ENCODE results near the gene SCYGR7. TPM values are rescaled to one million over a fixed set of nuclear protein-coding genes. Genes with fewer than 3 reads are reported as not detected.
A peak's percentile ranks its signal among the peaks of the same experiment; 100 is the strongest.
"Not testable (repeated sequence)": the region's sequence is repeated elsewhere in the genome, so short reads cannot be mapped to it uniquely, and the experiment has no call there.

SCYGR7 gene
- total and polyA plus RNA-seq, 2 donors (not counting 1 experiment from before 2014, with no cell fraction given) = not detected

GRCh38 chr2:227745594-227745993 is 17.5 kb downstream of the SCYGR7 start, which contains the start of gene SCYGR8:
Gene SCYGR8 (plus strand): TSS chr2:227745894. CDS start chr2:227745894, 0 bp downstream.
- Histone ChIP-seq H3K36me3 (ENCODE audit: control insufficient read depth, insufficient read depth, low read length) (no peaks in the 10 kb centered on the region), H3K79me2 (ENCODE audit: control insufficient read depth, insufficient read depth, low read length) (no peaks in the 10 kb centered on the region), H3K9ac (ENCODE audit: insufficient read depth, low read length) (no peak within 1 kb of the TSS), H2AFZ (ENCODE audit: low read length) (no peak within 1 kb of the TSS), H4K20me1 (ENCODE audit: control insufficient read depth, extremely low read depth, insufficient read depth, low read length) (no peaks in the 10 kb centered on the region), H3K9me3 (ENCODE audit: control insufficient read depth, insufficient read depth, low read depth, low read length) (no peaks in the 10 kb centered on the region), H3K4me3 (replicated peaks in 1 of 4; ENCODE audit: control extremely low read depth in 1 of 4, insufficient read depth in 1 of 4, low read depth in 3 of 4, low read length in 4 of 4) (no peak within 1 kb of the TSS), H3K4me2 (ENCODE audit: extremely low read depth, insufficient read depth, low read length) (no peak within 1 kb of the TSS), H3K27me3 (ENCODE audit: control insufficient read depth, insufficient read depth, low read length) (no peaks in the 10 kb centered on the region), H3K27ac (ENCODE audit: insufficient read depth, low read length) (no peak within 1 kb of the TSS), H3K4me1 (ENCODE audit: control insufficient read depth, extremely low read depth, insufficient read depth, low read length) (no peaks in the 10 kb centered on the region)
- no peak for DNase-seq (ENCODE audit: low read depth in 2 of 2)
- TF ChIP-seq CTCF (conservative IDR thresholded peaks at IDR 0.05 in 1 of 2, IDR thresholded peaks at IDR 0.05 in 1 of 2; ENCODE audit: low read depth in 1 of 2, low read length in 2 of 2) (no peak), EZH2 (IDR thresholded peaks at IDR 0.05; ENCODE audit: low read length, missing control alignments) (no peak)

- no peaks in the 10 kb centered on the region for H4K20me1 ChIP-seq (ENCODE audit: control insufficient read depth, extremely low read depth, insufficient read depth, low read length)
- H3K27me3 ChIP-seq (ENCODE audit: control insufficient read depth, insufficient read depth, low read length) = no peaks in the 10 kb centered on the region
- H3K4me1 ChIP-seq (ENCODE audit: control insufficient read depth, extremely low read depth, insufficient read depth, low read length) = no peaks in the 10 kb centered on the region
- DNase-seq (ENCODE audit: low read depth in 2 of 2) = no peak
- H3K36me3 ChIP-seq (ENCODE audit: control insufficient read depth, insufficient read depth, low read length) = no peaks in the 10 kb centered on the region
- no peak overlapping the region for H3K27ac ChIP-seq (ENCODE audit: insufficient read depth, low read length)
- no peak overlapping the region for H3K4me2 ChIP-seq (ENCODE audit: extremely low read depth, insufficient read depth, low read length)
- H3K79me2 ChIP-seq (ENCODE audit: control insufficient read depth, insufficient read depth, low read length) = no peaks in the 10 kb centered on the region
- H3K9me3 ChIP-seq (ENCODE audit: control insufficient read depth, insufficient read depth, low read depth, low read length) = no peaks in the 10 kb centered on the region
- H2AFZ ChIP-seq (ENCODE audit: low read length) = no peak overlapping the region
- H3K9ac ChIP-seq (ENCODE audit: insufficient read depth, low read length) = no peak overlapping the region
- no peak overlapping the region for H3K4me3 ChIP-seq (replicated peaks in 1 of 4; ENCODE audit: control extremely low read depth in 1 of 4, insufficient read depth in 1 of 4, low read depth in 3 of 4, low read length in 4 of 4)
- TF ChIP-seq EZH2 (IDR thresholded peaks at IDR 0.05; ENCODE audit: low read length, missing control alignments) (no peak), CTCF (conservative IDR thresholded peaks at IDR 0.05 in 1 of 2, IDR thresholded peaks at IDR 0.05 in 1 of 2; ENCODE audit: low read depth in 1 of 2, low read length in 2 of 2) (peak; percentile 22 to 45)
These were observed 19.9 kb downstream of the SCYGR7 start for GRCh38 chr2:227748079-227748478.

- H3K4me2 ChIP-seq (ENCODE audit: extremely low read depth, insufficient read depth, low read length); H3K9ac ChIP-seq (ENCODE audit: insufficient read depth, low read length); H3K79me2 ChIP-seq (ENCODE audit: control insufficient read depth, insufficient read depth, low read length); H3K27ac ChIP-seq (ENCODE audit: insufficient read depth, low read length); H3K9me3 ChIP-seq (ENCODE audit: control insufficient read depth, insufficient read depth, low read depth, low read length); H2AFZ ChIP-seq (ENCODE audit: low read length); H3K36me3 ChIP-seq (ENCODE audit: control insufficient read depth, insufficient read depth, low read length); H3K27me3 ChIP-seq (ENCODE audit: control insufficient read depth, insufficient read depth, low read length); H4K20me1 ChIP-seq (ENCODE audit: control insufficient read depth, extremely low read depth, insufficient read depth, low read length); H3K4me1 ChIP-seq (ENCODE audit: control insufficient read depth, extremely low read depth, insufficient read depth, low read length); DNase-seq (ENCODE audit: low read depth in 2 of 2); H3K4me3 ChIP-seq (replicated peaks in 1 of 4; ENCODE audit: control extremely low read depth in 1 of 4, insufficient read depth in 1 of 4, low read depth in 3 of 4, low read length in 4 of 4): not testable (repeated sequence)
These were observed 28.1 kb downstream of the SCYGR7 start for GRCh38 chr2:227756261-227756660.
